22Rv1 (cell line): Measurements from ENCODE around the gene CFDP1.

Experiments used
- ZFX ChIP-seq: fragments of 450-650 bp; IDR thresholded peaks from 2 replicates; pipeline ENCODE4 v1.6.1; 2017; ENCODE audit warnings: antibody characterized with exemption, borderline replicate concordance
- TF ChIP-seq, protein P1 (sequence below): fragments of 450-650 bp; IDR thresholded peaks from 2 replicates; pipeline ENCODE4 v1.5.1; 2017; ENCODE audit warnings: mild to moderate bottlenecking

DNA sequence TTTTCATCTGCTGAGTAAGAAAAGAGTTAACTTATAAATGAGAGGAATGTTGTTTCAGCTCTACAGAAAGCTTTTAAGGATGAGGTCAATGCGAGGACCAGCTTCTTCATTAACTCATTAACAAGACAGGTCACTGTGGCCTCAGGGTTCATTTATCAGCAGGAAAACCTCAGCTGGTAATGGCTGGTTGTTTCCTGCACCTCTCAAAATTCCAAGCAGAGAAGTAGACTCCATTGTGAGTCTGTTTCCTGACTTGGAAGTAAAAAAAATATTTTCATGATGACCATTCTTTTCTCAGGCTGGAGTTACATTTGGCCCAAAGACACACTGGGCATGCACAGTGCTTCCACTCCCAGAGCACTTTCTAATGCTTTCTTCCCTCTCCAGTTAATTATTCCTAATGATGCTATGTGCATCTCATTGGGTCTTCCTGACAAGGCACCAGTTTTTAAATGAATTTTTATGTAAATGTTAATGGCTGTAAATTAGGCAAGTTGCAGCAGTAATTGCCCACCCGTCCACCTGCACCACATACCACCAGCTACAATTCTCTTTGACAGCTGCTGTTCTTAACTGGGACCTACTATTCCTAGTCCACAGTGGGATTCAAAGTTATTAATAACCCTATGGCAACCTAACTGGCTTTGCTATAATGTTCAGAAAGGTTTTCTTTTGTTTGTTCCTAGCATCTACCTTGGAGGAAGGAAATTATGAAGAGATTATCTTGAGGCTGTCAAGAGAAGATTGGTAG lies 92.4 kb downstream of the CFDP1 start:
- TF ChIP-seq, protein P1, sequence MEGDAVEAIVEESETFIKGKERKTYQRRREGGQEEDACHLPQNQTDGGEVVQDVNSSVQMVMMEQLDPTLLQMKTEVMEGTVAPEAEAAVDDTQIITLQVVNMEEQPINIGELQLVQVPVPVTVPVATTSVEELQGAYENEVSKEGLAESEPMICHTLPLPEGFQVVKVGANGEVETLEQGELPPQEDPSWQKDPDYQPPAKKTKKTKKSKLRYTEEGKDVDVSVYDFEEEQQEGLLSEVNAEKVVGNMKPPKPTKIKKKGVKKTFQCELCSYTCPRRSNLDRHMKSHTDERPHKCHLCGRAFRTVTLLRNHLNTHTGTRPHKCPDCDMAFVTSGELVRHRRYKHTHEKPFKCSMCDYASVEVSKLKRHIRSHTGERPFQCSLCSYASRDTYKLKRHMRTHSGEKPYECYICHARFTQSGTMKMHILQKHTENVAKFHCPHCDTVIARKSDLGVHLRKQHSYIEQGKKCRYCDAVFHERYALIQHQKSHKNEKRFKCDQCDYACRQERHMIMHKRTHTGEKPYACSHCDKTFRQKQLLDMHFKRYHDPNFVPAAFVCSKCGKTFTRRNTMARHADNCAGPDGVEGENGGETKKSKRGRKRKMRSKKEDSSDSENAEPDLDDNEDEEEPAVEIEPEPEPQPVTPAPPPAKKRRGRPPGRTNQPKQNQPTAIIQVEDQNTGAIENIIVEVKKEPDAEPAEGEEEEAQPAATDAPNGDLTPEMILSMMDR: no peak
- TF ChIP-seq ZFX: no peak
